GM21717 (cell line): ENCODE data around the gene MMP11.

Source experiments
- ATAC-seq: cut with Tn5 transposase; IDR thresholded peaks from one replicate; pipeline ENCODE4 v1.9.1; 2021; ENCODE audit warnings: mild to moderate bottlenecking, moderate library complexity; ENCODE audit not compliant: unreplicated experiment

The MMP11 gene

GRCh38 chr22:23801238-23801821, 28.7 kb downstream of the MMP11 start:
- ATAC-seq: peak; percentile 21

GRCh38 chr22:23801886-23802377, 29.3 kb downstream of the MMP11 start:
- ATAC-seq: no peak

GRCh38 chr22:23803001-23803819, 30.6 kb downstream of the MMP11 start:
- ATAC-seq: no peak

GRCh38 chr22:23804781-23805291, 32.2 kb downstream of the MMP11 start:
- no peak for ATAC-seq

- ATAC-seq: no peak
Observed at GRCh38 chr22:23806837-23807236, 34.2 kb downstream of the MMP11 start.

GRCh38 chr22:23812378-23812777, 39.7 kb downstream of the MMP11 start:
- ATAC-seq: no peak

GRCh38 chr22:23815541-23816155, 43.0 kb downstream of the MMP11 start:
- ATAC-seq: no peak

- ATAC-seq: no peak
Observed at GRCh38 chr22:23816156-23816976, 43.7 kb downstream of the MMP11 start.

- no peak for ATAC-seq
Observed at GRCh38 chr22:23817146-23817545, 44.5 kb downstream of the MMP11 start.

- no peak for ATAC-seq
Observed at GRCh38 chr22:23818541-23818940, 45.9 kb downstream of the MMP11 start.

GRCh38 chr22:23820748-23821211, 48.1 kb downstream of the MMP11 start:
- ATAC-seq: no peak

- ATAC-seq: no peak
Observed at GRCh38 chr22:23822101-23822671, 49.5 kb downstream of the MMP11 start.

GRCh38 chr22:23823331-23823791, 50.7 kb downstream of the MMP11 start:
- no peak for ATAC-seq

GRCh38 chr22:23824476-23825245, 52.0 kb downstream of the MMP11 start:
- no peak for ATAC-seq

- no peak for ATAC-seq
Observed at GRCh38 chr22:23825246-23825905, 52.7 kb downstream of the MMP11 start.

- no peak for ATAC-seq
Observed at GRCh38 chr22:23826510-23827350, 54.1 kb downstream of the MMP11 start.

- no peak for ATAC-seq
Observed at GRCh38 chr22:23827351-23827995, 54.8 kb downstream of the MMP11 start.
